Keratinocyte (primary cell): ENCODE data around the gene MRPL28. TPM values are rescaled to one million over a fixed set of nuclear protein-coding genes. Genes with fewer than 3 reads are reported as not detected.

Experiments
- DNase-seq: peaks from one replicate; pipeline ENCODE4 v3.0.0-alpha.2; 2011; ENCODE audit warnings: low read depth, missing footprints, low spot score
- FAIRE-seq: peaks from 2 replicates; lab custom pipeline; 2011; peaks lifted over from hg19 to GRCh38; lab: Jason Lieb, UNC
- H2AFZ ChIP-seq: 2 replicates; pipeline ENCODE4 v1.6.0; 2012; ENCODE audit warnings: low read length, control low read depth, inconsistent platforms; ENCODE audit not compliant: control insufficient read depth
- H3K27ac ChIP-seq: 2 replicates; pipeline ENCODE4 v1.5.1; 2011; ENCODE audit warnings: low read length; ENCODE audit not compliant: control insufficient read depth, insufficient read depth
- H3K27me3 ChIP-seq: 3 replicates; pipeline ENCODE4 v1.6.0; 2011; ENCODE audit warnings: low read length; ENCODE audit not compliant: control insufficient read depth, insufficient read depth; ENCODE audit errors: extremely low read depth
- H3K36me3 ChIP-seq, 2 experiments: 2 replicates in 1 of 2; 3 replicates in 1 of 2; pipeline ENCODE4 v1.5.1; 2011; ENCODE audit warnings: low read length in 2 of 2, mild to moderate bottlenecking in 1 of 2; ENCODE audit not compliant: control insufficient read depth in 2 of 2, insufficient read depth in 2 of 2; ENCODE audit errors: extremely low read depth in 1 of 2
- H3K4me1 ChIP-seq: 3 replicates; pipeline ENCODE4 v1.5.1; 2011; ENCODE audit warnings: low read length; ENCODE audit not compliant: control insufficient read depth, insufficient read depth; ENCODE audit errors: extremely low read depth
- H3K4me2 ChIP-seq: 3 replicates; pipeline ENCODE4 v1.6.0; 2011; ENCODE audit warnings: low read depth, low read length; ENCODE audit not compliant: control insufficient read depth, insufficient read depth; ENCODE audit errors: extremely low read depth
- H3K4me3 ChIP-seq, 3 experiments: fragments of 200-600 bp in 1 of 3; sonication (generic) in 1 of 3; 2 replicates in 2 of 3; 3 replicates in 1 of 3; pipeline ENCODE4 v1.5.1; 2011 to 2016; ENCODE audit warnings: low read length in 3 of 3, mild to moderate bottlenecking in 3 of 3, control low read depth in 2 of 3, inconsistent platforms in 1 of 3, low read depth in 1 of 3, mixed read lengths in 1 of 3, mixed run types in 1 of 3, moderate library complexity in 1 of 3; ENCODE audit not compliant: control insufficient read depth in 2 of 3, insufficient read depth in 2 of 3; ENCODE audit errors: extremely low read depth in 1 of 3
- H3K79me2 ChIP-seq: 2 replicates; pipeline ENCODE4 v1.6.0; 2012; ENCODE audit warnings: low read length; ENCODE audit not compliant: control insufficient read depth, insufficient read depth
- H3K9ac ChIP-seq: 3 replicates; pipeline ENCODE4 v1.6.0; 2011; ENCODE audit warnings: low read length; ENCODE audit not compliant: control insufficient read depth, insufficient read depth; ENCODE audit errors: extremely low read depth
- H3K9me1 ChIP-seq: 3 replicates; pipeline ENCODE4 v1.6.0; 2011; ENCODE audit warnings: low read length; ENCODE audit not compliant: control insufficient read depth, insufficient read depth; ENCODE audit errors: extremely low read depth
- H3K9me3 ChIP-seq: 2 replicates; pipeline ENCODE4 v1.5.1; 2012; ENCODE audit warnings: low read depth, low read length; ENCODE audit not compliant: control insufficient read depth
- H4K20me1 ChIP-seq: 3 replicates; pipeline ENCODE4 v1.6.0; 2011; ENCODE audit warnings: low read length; ENCODE audit not compliant: control insufficient read depth, insufficient read depth; ENCODE audit errors: extremely low read depth
- CTCF ChIP-seq, 3 experiments: IDR thresholded peaks in 1 of 3; conservative IDR thresholded peaks in 1 of 3; optimal IDR thresholded peaks in 1 of 3; 2 replicates in 2 of 3; 3 replicates in 1 of 3; pipeline versions ENCODE3 to v1.5.1; 2011; ENCODE audit warnings: low read length in 3 of 3, mild to moderate bottlenecking in 3 of 3, moderate library complexity in 2 of 3, control low read depth in 1 of 3, inconsistent platforms in 1 of 3; ENCODE audit not compliant: insufficient read depth in 2 of 3; ENCODE audit errors: extremely low read depth in 1 of 3
- EZH2 ChIP-seq: IDR thresholded peaks from one replicate; pipeline ENCODE4 v1.6.1; 2012; ENCODE audit warnings: inconsistent platforms, mild to moderate bottlenecking, low read length, moderate library complexity
- dilution Hi-C: fragments of 300-500 bp; cut with MboI; formaldehyde crosslinking; loops from one replicate; pipeline ENCODE4 v1.7.0; 2020; ENCODE audit warnings: low sequenced_read_pairs; ENCODE audit not compliant: extremely low pct_ligation_motif_present
- polyA plus RNA-seq, 5 experiments: library from polyadenylated mRNA; depleted of rRNA in 3 of 5; stranded (reverse) in 3 of 5; stranded (forward) in 1 of 5; unstranded in 1 of 5; fragments of >200 nt; gene quantifications; 1 replicate in 1 of 5; 2 replicates in 3 of 5; 3 replicates in 1 of 5; pipeline versions ENCODE4 v1.2.1 to v1.2.3, GENCODE V29; 2011 to 2012; ENCODE audit warnings: missing spikeins in 2 of 5, low read depth in 1 of 5, low replicate concordance in 1 of 5

Gene MRPL28
- polyA plus RNA-seq, 1 donor (not counting 4 experiments of a cell fraction or from before 2014, with no cell fraction given) = 115 TPM

- FAIRE-seq = no peak
- peak overlapping the region; percentile 31 to 54 (median 49) for H3K4me3 ChIP-seq
- H3K4me2 ChIP-seq = peak overlapping the region; percentile 85
- no peaks in the 10 kb centered on the region for H4K20me1 ChIP-seq
- H3K27ac ChIP-seq = peak overlapping the region; percentile 87
- H2AFZ ChIP-seq = peak overlapping the region; percentile 63
- peaks cover 3 to 7% of the 10 kb centered on the region in 2 experiments for H3K36me3 ChIP-seq
- H3K79me2 ChIP-seq = peaks cover 32% of the 10 kb centered on the region
- TF ChIP-seq CTCF (optimal IDR thresholded peaks at IDR 0.05 in 1 of 3, IDR thresholded peaks at IDR 0.05 in 1 of 3, conservative IDR thresholded peaks at IDR 0.05 in 1 of 3; ENCODE audit: extremely low read depth in 1 of 3, insufficient read depth in 2 of 3, low read length in 3 of 3) = no peak
- TF ChIP-seq EZH2 = no peak
- peaks cover 27% of the 10 kb centered on the region for H3K4me1 ChIP-seq
- H3K27me3 ChIP-seq = no peaks in the 10 kb centered on the region
- no peaks in the 10 kb centered on the region for H3K9me3 ChIP-seq
- H3K9me1 ChIP-seq = peaks cover 10% of the 10 kb centered on the region
- dilution Hi-C loops = no loop called here
- DNase-seq = no peak
- peak overlapping the region; percentile 76 for H3K9ac ChIP-seq
These were observed 16.7 kb downstream of the MRPL28 start for GRCh38 chr16:353404-354290.

GRCh38 chr16:352547-353403, 17.6 kb downstream of the MRPL28 start, which contains the start of gene AXIN1:
Gene AXIN1, minus strand, starts transcription at chr16:352723. Its CDS starts 5,698 bp downstream, at chr16:347025.
- H3K4me3 ChIP-seq = peak within 1 kb of the TSS; percentile 63 to 69 (median 67)
- FAIRE-seq (peak; percentile 13), DNase-seq (peak; percentile 88)
- H3K4me1 ChIP-seq = peaks cover 27% of the 10 kb centered on the region
- peaks cover 40% of the 10 kb centered on the region for H3K79me2 ChIP-seq
- H3K9me3 ChIP-seq = no peaks in the 10 kb centered on the region
- H3K36me3 ChIP-seq = peaks cover 4 to 7% of the 10 kb centered on the region in 2 experiments
- H4K20me1 ChIP-seq = peaks cover 4% of the 10 kb centered on the region
- no peaks in the 10 kb centered on the region for H3K27me3 ChIP-seq
- H3K9me1 ChIP-seq = peaks cover 10% of the 10 kb centered on the region
- peak within 1 kb of the TSS; percentile 76 for H3K9ac ChIP-seq
- peak within 1 kb of the TSS; percentile 85 for H3K4me2 ChIP-seq
- dilution Hi-C loops = no loop called here
- TF ChIP-seq EZH2 = no peak
- TF ChIP-seq CTCF (optimal IDR thresholded peaks at IDR 0.05 in 1 of 3, IDR thresholded peaks at IDR 0.05 in 1 of 3, conservative IDR thresholded peaks at IDR 0.05 in 1 of 3; ENCODE audit: extremely low read depth in 1 of 3, insufficient read depth in 2 of 3, low read length in 3 of 3) = peak in 2 of 3 experiments; percentile 34 to 44
- H2AFZ ChIP-seq = peak within 1 kb of the TSS; percentile 30
- peak within 1 kb of the TSS; percentile 87 for H3K27ac ChIP-seq
